Tongue (tissue), 2 donors: ENCODE measurements around the gene POLR1F. TPM values are rescaled to one million over a fixed set of nuclear protein-coding genes. Genes with fewer than 3 reads are reported as not detected.
"Not testable (repeated sequence)": the region's sequence is repeated elsewhere in the genome, so short reads cannot be mapped to it uniquely, and the experiment has no call there.

ENCODE experiments used
- DNase-seq: peaks from one replicate; pipeline ENCODE4 v3.0.0-alpha.2; 2015
- total RNA-seq: library from RNA; depleted of rRNA; stranded (reverse); fragments of >200 nt; gene quantifications from one replicate; pipeline ENCODE4 v1.2.3, GENCODE V29; 2014

Gene POLR1F
- 18.4 TPM for total RNA-seq

GRCh38 chr7:19708397-19709248 lies at the start of gene POLR1F:
Gene POLR1F, minus strand, starts transcription at chr7:19709037. Its CDS starts 21 bp downstream, at chr7:19709016.
- DNase-seq, result peak; percentile 99

- peak; percentile 56 for DNase-seq
Observed at GRCh38 chr7:19754521-19755116, 45.8 kb upstream of the POLR1F start.

- no peak for DNase-seq
Observed at GRCh38 chr7:19752020-19752419, 43.2 kb upstream of the POLR1F start.

GRCh38 chr7:19749658-19750057 lies 40.8 kb upstream of the POLR1F start:
- no peak for DNase-seq

GRCh38 chr7:19747740-19748339 lies 39.0 kb upstream of the POLR1F start:
- DNase-seq, result peak; percentile 66

GRCh38 chr7:19744075-19744474 lies 35.2 kb upstream of the POLR1F start:
- no peak for DNase-seq

GRCh38 chr7:19728716-19729115 lies 19.9 kb upstream of the POLR1F start:
- peak; percentile 38 for DNase-seq

- DNase-seq, result no peak
Observed at GRCh38 chr7:19725770-19726169, 16.9 kb upstream of the POLR1F start.

- no peak for DNase-seq
Observed at GRCh38 chr7:19715499-19715898, 6.7 kb upstream of the POLR1F start.

GRCh38 chr7:19713676-19714075 lies 4.8 kb upstream of the POLR1F start:
- peak; percentile 71 for DNase-seq

- no peak for DNase-seq
Observed at GRCh38 chr7:19709249-19709578, 377 bp upstream of the POLR1F start.

- no peak for DNase-seq
Observed at GRCh38 chr7:19707240-19707639, 1.6 kb downstream of the POLR1F start.

GRCh38 chr7:19705663-19706062 lies 3.2 kb downstream of the POLR1F start:
- no peak for DNase-seq

- DNase-seq, result no peak
Observed at GRCh38 chr7:19701471-19701870, 7.4 kb downstream of the POLR1F start.

- DNase-seq, result no peak
Observed at GRCh38 chr7:19700936-19701335, 7.9 kb downstream of the POLR1F start.

GRCh38 chr7:19698331-19698730 lies 10.5 kb downstream of the POLR1F start:
- no peak for DNase-seq

- DNase-seq, result no peak
Observed at GRCh38 chr7:19696926-19697325, 11.9 kb downstream of the POLR1F start.

GRCh38 chr7:19692111-19692828 lies 16.6 kb downstream of the POLR1F start:
- no peak for DNase-seq

- no peak for DNase-seq
Observed at GRCh38 chr7:19690736-19691135, 18.1 kb downstream of the POLR1F start.

GRCh38 chr7:19689130-19689529 lies 19.7 kb downstream of the POLR1F start:
- DNase-seq, result not testable (repeated sequence)

- no peak for DNase-seq
Observed at GRCh38 chr7:19681596-19681995, 27.2 kb downstream of the POLR1F start.

GRCh38 chr7:19677180-19677579 lies 31.7 kb downstream of the POLR1F start:
- no peak for DNase-seq

GRCh38 chr7:19675816-19676215 lies 33.0 kb downstream of the POLR1F start:
- no peak for DNase-seq
